GM12878 (cell line): ENCODE data around the gene THRB.

Experiments
- ESRRA ChIP-seq: IDR thresholded peaks from 2 replicates; pipeline ENCODE4 v1.6.1; 2012; ENCODE audit warnings: mild to moderate bottlenecking, low read length, improper control_type of control experiment
- RCOR1 ChIP-seq: conservative IDR thresholded peaks from 2 replicates; pipeline ENCODE4 v1.6.1; 2012; ENCODE audit warnings: low read depth, low read length, improper control_type of control experiment
- SIX5 ChIP-seq: IDR thresholded peaks from 2 replicates; pipeline ENCODE4 v1.6.1; 2011; ENCODE audit warnings: mild to moderate bottlenecking, low read depth, low read length, moderate library complexity; ENCODE audit not compliant: severe bottlenecking
- TF ChIP-seq, protein P1 (sequence below), 3 experiments: IDR thresholded peaks in 2 of 3; conservative IDR thresholded peaks in 1 of 3; 2 replicates each; pipeline ENCODE4 v1.5.1; 2011; ENCODE audit warnings: low read depth in 3 of 3, low read length in 3 of 3, mild to moderate bottlenecking in 3 of 3, control low read depth in 2 of 3, moderate library complexity in 2 of 3, inconsistent platforms in 1 of 3, mixed read lengths in 1 of 3; ENCODE audit not compliant: control insufficient read depth in 2 of 3, insufficient read depth in 1 of 3; ENCODE audit errors: extremely low read depth in 1 of 3
- TF ChIP-seq, protein P2 (sequence below): fragments of 450-650 bp; IDR thresholded peaks from 2 replicates; pipeline ENCODE4 v1.6.1; 2014; ENCODE audit warnings: mild to moderate bottlenecking

DNA sequence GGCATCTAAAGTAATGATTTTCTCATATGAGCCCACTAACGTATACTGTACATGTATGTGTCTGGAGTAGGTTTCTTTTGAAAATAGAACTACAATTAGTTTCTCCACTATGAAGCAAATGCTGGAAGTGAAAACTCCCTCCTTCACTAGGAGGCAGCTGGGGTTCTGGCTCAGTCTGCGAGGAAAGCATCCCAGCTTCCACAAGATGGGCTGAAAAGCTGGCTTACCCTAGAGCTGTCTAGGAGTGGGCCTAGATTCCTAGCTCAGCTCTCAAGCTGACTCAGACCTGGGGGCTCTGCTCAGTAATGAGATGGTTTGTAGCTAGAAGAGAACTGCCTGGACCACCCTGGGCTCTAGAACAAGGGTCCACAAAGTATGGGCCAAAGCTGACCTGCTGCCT lies 268.3 kb downstream of the THRB start:
- TF ChIP-seq, protein P1, sequence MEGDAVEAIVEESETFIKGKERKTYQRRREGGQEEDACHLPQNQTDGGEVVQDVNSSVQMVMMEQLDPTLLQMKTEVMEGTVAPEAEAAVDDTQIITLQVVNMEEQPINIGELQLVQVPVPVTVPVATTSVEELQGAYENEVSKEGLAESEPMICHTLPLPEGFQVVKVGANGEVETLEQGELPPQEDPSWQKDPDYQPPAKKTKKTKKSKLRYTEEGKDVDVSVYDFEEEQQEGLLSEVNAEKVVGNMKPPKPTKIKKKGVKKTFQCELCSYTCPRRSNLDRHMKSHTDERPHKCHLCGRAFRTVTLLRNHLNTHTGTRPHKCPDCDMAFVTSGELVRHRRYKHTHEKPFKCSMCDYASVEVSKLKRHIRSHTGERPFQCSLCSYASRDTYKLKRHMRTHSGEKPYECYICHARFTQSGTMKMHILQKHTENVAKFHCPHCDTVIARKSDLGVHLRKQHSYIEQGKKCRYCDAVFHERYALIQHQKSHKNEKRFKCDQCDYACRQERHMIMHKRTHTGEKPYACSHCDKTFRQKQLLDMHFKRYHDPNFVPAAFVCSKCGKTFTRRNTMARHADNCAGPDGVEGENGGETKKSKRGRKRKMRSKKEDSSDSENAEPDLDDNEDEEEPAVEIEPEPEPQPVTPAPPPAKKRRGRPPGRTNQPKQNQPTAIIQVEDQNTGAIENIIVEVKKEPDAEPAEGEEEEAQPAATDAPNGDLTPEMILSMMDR (IDR thresholded peaks at IDR 0.05 in 2 of 3, conservative IDR thresholded peaks at IDR 0.05 in 1 of 3; ENCODE audit: control insufficient read depth in 2 of 3, extremely low read depth in 1 of 3, insufficient read depth in 1 of 3, low read depth in 3 of 3, low read length in 3 of 3): no peak
- no peak for TF ChIP-seq ESRRA
- no peak for TF ChIP-seq RCOR1
- TF ChIP-seq, protein P2, sequence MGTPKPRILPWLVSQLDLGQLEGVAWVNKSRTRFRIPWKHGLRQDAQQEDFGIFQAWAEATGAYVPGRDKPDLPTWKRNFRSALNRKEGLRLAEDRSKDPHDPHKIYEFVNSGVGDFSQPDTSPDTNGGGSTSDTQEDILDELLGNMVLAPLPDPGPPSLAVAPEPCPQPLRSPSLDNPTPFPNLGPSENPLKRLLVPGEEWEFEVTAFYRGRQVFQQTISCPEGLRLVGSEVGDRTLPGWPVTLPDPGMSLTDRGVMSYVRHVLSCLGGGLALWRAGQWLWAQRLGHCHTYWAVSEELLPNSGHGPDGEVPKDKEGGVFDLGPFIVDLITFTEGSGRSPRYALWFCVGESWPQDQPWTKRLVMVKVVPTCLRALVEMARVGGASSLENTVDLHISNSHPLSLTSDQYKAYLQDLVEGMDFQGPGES: no peak
- TF ChIP-seq SIX5: no peak
